Fibroblast of skin of right quadriceps (primary cell): ENCODE results near the gene ZBTB7C.

Experiments used
- DNase-seq: peaks from one replicate; pipeline ENCODE4 v3.0.0-alpha.2; 2013

The ZBTB7C gene

GRCh38 chr18:48007955-48008701, 401.1 kb downstream of the ZBTB7C start:
- peak; percentile 44 for DNase-seq

- DNase-seq = no peak
These were observed 401.8 kb downstream of the ZBTB7C start for GRCh38 chr18:48007381-48007780.

- DNase-seq = no peak
These were observed 402.6 kb downstream of the ZBTB7C start for GRCh38 chr18:48006415-48007175.

DNA sequence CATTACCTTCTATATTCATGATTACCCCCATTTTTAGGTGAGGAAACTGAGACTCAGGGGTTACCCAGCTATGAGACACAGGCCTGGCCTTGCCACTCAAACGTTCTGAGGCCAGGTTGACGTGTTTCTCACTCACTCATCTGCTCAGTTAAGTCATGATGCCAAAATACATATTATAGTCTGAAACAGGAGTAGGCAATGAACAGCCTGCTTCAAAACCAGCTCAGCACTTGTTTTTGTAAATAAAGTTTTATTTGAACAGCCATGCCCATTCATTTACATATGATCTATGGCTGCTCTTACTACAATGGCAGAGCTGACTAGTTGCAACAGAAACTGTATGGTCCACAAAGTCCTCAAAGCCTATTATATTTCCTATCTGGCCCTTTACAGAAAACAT, 404.6 kb downstream of the ZBTB7C start:
- DNase-seq = no peak

GRCh38 chr18:48003426-48004349, 405.5 kb downstream of the ZBTB7C start:
- peak; percentile 40 for DNase-seq

DNA sequence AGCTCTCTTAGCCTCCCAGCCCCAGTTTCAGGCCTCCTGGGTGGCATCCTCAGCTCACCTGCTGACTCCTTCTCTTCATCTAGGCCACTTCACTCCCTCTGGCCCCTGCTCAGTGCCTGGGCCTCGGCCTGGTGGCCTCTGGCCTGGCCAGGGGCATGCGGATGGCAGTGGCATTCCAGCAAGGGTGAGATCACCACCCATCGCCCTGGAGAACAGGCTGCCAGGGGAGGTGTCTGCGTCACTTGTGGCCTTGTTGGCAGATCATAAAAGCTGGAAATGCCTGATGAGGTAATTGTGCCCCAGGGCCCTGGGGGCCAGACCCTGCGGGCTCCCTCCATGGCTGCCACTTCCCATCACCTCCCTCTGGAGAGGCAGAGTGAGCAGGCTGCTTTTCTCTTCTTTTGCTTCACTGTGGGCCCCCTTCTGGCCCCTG, 406.2 kb downstream of the ZBTB7C start:
- peak; percentile 22 for DNase-seq

DNA sequence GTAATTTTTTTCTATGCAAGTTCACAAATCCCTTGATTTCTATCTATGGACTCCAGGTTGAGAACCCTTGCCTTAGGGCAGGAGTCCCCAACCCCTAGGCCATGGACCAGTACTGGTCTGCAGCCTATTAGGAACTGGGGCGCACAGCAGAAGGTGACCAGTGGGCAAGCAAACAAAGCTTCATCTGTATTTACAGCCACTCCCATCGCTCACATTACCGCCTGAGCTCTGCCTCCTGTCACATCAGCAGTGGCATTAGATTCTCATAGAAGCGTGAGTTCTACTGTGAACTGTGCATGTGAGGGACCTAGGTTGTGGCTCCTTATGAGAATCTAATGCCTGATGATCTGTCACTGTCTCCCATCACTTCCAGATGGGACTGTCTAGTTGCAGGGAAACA, 408.5 kb downstream of the ZBTB7C start:
- DNase-seq = no peak

GRCh38 chr18:47999801-48000248, 409.4 kb downstream of the ZBTB7C start:
- DNase-seq = no peak

- DNase-seq = peak; percentile 7
These were observed 411.8 kb downstream of the ZBTB7C start for GRCh38 chr18:47997338-47997780.

DNA sequence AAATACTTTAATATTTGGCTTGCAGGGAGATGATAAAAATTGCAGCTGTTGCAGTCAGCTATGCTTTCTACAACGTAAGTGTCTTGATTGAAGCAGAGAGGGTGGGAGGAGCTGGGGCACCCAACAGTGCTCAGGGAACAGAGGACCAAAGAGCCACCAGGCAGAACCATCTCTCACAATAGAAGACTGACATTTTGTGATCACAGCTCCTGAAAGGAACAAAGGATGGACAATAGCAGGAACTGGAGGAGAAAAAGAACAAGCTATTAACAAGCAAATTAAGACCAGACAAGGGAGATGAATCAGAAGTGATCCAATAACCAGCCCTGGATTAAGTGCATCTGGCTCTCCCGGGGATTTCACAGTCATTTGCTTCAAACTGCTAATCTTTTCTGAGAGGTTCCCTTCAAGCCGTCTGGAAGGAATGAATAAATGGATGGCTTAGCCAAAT, 413.1 kb downstream of the ZBTB7C start:
- peak; percentile 44 for DNase-seq

GRCh38 chr18:47995654-47996053, 413.5 kb downstream of the ZBTB7C start:
- DNase-seq = no peak

GRCh38 chr18:47993409-47993808, 415.8 kb downstream of the ZBTB7C start:
- DNase-seq = no peak

DNA sequence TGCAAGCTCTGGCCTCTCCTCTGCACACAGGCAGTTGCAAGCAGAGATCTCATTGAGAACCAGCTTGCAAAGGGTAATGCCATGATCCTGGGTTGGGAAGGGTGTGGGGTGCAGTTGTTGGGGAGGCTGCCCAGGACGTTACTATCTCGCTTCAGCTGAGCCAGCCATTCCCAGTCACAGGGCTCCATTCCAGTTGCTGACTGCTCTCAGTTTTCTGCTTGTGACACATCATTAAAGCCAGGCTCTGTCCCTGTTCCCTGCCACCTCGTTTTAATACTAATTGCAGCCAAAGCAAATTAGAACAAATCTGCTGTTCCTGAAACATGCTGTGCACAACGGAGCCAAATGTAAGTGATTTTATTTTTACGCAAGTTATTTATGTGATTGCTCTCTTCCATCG, 416.2 kb downstream of the ZBTB7C start:
- DNase-seq = no peak

DNA sequence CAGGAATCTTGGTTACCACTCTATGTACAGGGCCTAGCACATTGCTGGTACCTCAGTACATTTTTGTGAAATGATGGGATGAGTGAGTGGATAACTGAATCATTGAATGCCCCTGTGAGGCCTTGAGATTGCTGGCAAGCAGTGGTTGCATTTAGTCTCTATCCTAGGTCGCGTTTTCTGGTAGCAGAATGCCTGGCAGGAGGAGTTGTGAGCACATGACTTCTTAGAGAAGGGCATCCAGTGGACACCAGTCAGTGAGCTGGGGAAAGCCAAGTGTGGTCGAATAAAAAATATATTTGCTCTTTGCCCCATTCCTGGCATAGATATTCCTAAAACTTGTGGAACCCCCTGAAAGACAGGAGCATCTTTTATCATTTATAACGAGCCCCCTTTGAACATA, 416.9 kb downstream of the ZBTB7C start:
- no peak for DNase-seq

GRCh38 chr18:47990981-47991380, 418.2 kb downstream of the ZBTB7C start:
- DNase-seq = no peak

DNA sequence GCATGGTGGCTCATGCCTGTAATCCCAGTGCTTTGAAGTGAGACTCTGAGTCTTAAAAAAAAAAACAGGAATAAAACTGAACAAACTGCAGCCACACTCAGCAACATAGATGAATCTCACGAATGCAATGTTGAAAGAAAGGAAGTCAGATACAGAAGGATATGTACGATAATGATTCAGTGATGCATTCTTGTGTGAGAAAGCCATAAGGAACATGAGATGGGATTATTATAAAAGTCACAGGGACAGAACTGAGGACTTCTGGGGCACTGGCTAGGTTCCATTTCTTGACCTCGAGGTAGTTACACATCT, 421.8 kb downstream of the ZBTB7C start:
- DNase-seq = peak; percentile 23

- DNase-seq = peak; percentile 12
These were observed 422.4 kb downstream of the ZBTB7C start for GRCh38 chr18:47986620-47987387.

GRCh38 chr18:47985866-47986265, 423.3 kb downstream of the ZBTB7C start:
- DNase-seq = no peak

DNA sequence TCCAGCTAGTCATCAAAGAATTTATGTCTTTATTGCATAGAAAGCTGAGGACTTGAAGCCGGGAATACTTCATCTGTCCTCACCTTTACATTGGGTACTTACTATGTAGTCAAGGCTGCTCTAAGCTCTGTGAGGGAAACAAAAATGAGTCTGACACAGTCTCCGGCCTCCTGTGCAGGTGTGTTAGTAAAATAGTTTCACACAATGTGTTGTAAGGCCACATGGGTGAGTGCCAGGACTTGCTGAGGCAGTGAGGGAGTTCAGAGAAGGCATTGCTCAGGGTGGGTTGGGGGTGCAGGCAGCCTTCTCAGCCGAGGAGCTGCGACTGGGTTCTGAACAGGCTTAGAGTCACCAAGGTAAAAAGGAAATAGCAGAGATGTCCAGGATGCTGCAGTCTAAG, 424.2 kb downstream of the ZBTB7C start:
- DNase-seq = no peak

DNA sequence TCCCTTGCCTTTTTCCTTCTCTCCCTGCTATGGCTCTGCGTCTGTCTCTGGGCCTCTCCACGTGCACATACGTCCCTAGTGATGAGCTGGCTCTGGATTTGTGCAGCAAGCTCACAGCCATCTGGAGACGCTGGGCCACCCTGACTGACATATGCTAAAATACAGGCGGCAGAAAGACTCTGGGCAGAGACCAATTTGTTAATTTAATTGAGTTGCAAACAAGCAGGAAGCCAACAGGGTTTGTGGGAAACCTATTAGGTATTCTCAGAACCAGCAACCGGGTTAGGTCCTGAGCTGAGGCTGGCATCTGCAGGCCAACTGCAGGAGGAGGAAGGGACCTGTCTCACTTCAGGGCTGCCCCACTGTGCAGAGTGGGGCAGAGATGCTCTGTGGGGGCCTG, 425.2 kb downstream of the ZBTB7C start:
- DNase-seq = no peak

GRCh38 chr18:47983055-47983454, 426.1 kb downstream of the ZBTB7C start:
- DNase-seq = no peak

GRCh38 chr18:47981830-47982229, 427.4 kb downstream of the ZBTB7C start:
- no peak for DNase-seq
